Neural progenitor cell (in vitro differentiated cells): ENCODE data around the gene DUT.
A peak's percentile ranks its signal among the peaks of the same experiment; 100 is the strongest.

ENCODE experiments used
- CTCF ChIP-seq: fragments of 200-600 bp; sonication (generic); IDR thresholded peaks from 2 replicates; pipeline ENCODE4 v1.5.1; 2017; ENCODE audit warnings: antibody characterized with exemption, mild to moderate bottlenecking
- EZH2 ChIP-seq: fragments of 200-600 bp; sonication (generic); IDR thresholded peaks from 2 replicates; pipeline ENCODE4 v1.6.1; 2017; ENCODE audit warnings: antibody characterized with exemption, mild to moderate bottlenecking, moderate library complexity
- EZH2phosphoT487 ChIP-seq: fragments of 200-600 bp; sonication (generic); IDR thresholded peaks from 2 replicates; pipeline ENCODE4 v1.6.1; 2017; ENCODE audit warnings: antibody characterized with exemption

GRCh38 chr15:48300038-48300437 lies 31.2 kb upstream of the DUT start:
- TF ChIP-seq CTCF (peak; percentile 8), EZH2 (no peak), EZH2phosphoT487 (no peak)
